Spinal cord (tissue), 10 donors: ENCODE measurements around the gene AFF4. TPM values are rescaled to one million over a fixed set of nuclear protein-coding genes. Genes with fewer than 3 reads are reported as not detected.
A peak's percentile ranks its signal among the peaks of the same experiment; 100 is the strongest.
"Not testable (repeated sequence)": the region's sequence is repeated elsewhere in the genome, so short reads cannot be mapped to it uniquely, and the experiment has no call there.

Experiments
- DNase-seq, 6 donors: peaks; one replicate each; pipeline versions ENCODE4 v3.0.0 to v3.0.0-alpha.2; 2013 to 2015; ENCODE audit warnings: low spot score in 6 of 6, low read depth in 4 of 6
- H3K27ac ChIP-seq: one replicate; pipeline ENCODE4 v1.5.1; 2013; ENCODE audit warnings: low read depth, low read length, control low read depth
- H3K27me3 ChIP-seq: one replicate; pipeline ENCODE4 v1.6.1; 2013; ENCODE audit warnings: low read length; ENCODE audit not compliant: control insufficient read depth, insufficient read depth
- H3K36me3 ChIP-seq: one replicate; pipeline ENCODE4 v1.6.1; 2013; ENCODE audit warnings: low read length; ENCODE audit not compliant: control insufficient read depth, insufficient read depth
- H3K4me1 ChIP-seq: one replicate; pipeline ENCODE4 v1.6.1; 2013; ENCODE audit warnings: low read length; ENCODE audit not compliant: control insufficient read depth, insufficient read depth
- H3K4me3 ChIP-seq: one replicate; pipeline ENCODE4 v1.5.1; 2013; ENCODE audit warnings: low read depth, low read length, control low read depth
- H3K9me3 ChIP-seq: one replicate; pipeline ENCODE4 v1.6.1; 2013; ENCODE audit warnings: low read length; ENCODE audit not compliant: control insufficient read depth, insufficient read depth
- WGBS: methylation state at CpG from one replicate; pipeline ENCODE4 v1.1.5; 2013; ENCODE audit warnings: missing lambda C conversion rate; ENCODE audit not compliant: insufficient coverage; 5-methylcytosine and 5-hydroxymethylcytosine counted together
- polyA plus RNA-seq, 2 donors: library from polyadenylated mRNA; unstranded; fragments of 120-200 nt; gene quantifications; one replicate each; pipeline ENCODE4 v1.2.1, GENCODE V29; 2013; ENCODE audit not compliant: insufficient read length in 2 of 2
- total RNA-seq, 2 donors: library from RNA; depleted of rRNA in 1 of 2; stranded (reverse); fragments of 120-200 nt in 1 of 2; fragments of >200 nt in 1 of 2; gene quantifications; one replicate each; pipeline versions ENCODE4 v1.2.3 to v1.2.4, GENCODE V29; 2013 to 2014
- donor health status: healthy.

The AFF4 gene
- total and polyA plus RNA-seq, 4 donors = 37.0 to 74.7 (median 57.2) TPM

DNA sequence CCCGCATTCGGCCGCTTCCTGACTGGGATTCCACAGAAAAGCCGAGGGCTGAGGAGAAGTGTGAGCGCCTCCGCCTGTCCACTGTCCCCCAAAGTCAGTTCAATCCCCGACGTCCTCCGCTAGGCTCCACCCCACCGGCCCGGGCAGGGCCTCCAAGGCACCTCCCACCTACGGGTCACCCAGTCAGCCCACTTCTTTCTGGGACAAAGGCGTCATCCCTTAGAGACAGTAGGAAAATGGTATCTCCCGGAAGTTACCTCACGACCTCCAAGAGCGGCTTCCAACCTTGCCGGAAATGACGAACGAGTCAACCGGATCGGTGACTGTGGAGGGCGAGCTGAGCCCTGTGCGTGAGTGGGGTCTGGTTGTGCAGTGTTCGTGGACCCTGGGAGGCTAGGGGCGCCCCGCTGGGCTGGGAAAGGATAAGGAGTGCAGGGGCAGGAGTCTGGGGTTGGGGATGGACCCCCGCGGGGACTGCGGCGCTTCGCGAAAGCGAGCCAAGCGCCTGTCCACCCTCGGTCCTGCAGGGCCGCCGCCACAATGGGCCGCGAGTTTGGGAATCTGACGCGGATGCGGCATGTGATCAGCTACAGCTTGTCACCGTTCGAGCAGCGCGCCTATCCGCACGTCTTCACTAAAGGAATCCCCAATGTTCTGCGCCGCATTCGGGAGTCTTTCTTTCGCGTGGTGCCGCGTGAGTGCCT lies 96.9 kb downstream of the AFF4 start, which contains the start of the genes GDF9 and UQCRQ:
GDF9 (minus strand) TSS at position 128 of the 704 bp plus-strand sequence. CDS start 1,936 bp downstream, outside the sequence.
UQCRQ (plus strand) TSS at position 301 of the 704 bp plus-strand sequence; CDS start at position 541, 240 bp downstream.
- H3K9me3 ChIP-seq = no peaks in the 10 kb centered on the region
- H3K4me3 ChIP-seq = peak within 1 kb of the TSS; percentile 97
- H3K27ac ChIP-seq = peak within 1 kb of the TSS; percentile 98
- H3K27me3 ChIP-seq = no peaks in the 10 kb centered on the region
- DNase-seq = peak; percentile 99 to 100 (median 100)
- H3K36me3 ChIP-seq = peaks cover 21% of the 10 kb centered on the region
- peaks cover 18% of the 10 kb centered on the region for H3K4me1 ChIP-seq
- WGBS = 0% methylated on average over 55 of the region's 55 CpGs

- Histone ChIP-seq H3K9me3 (no peaks in the 10 kb centered on the region), H3K27me3 (no peaks in the 10 kb centered on the region), H3K4me1 (peaks cover 18% of the 10 kb centered on the region), H3K4me3 (peak overlapping the region; percentile 97), H3K36me3 (peaks cover 21% of the 10 kb centered on the region), H3K27ac (peak overlapping the region; percentile 98)
- DNase-seq = no peak
- WGBS = 11% methylated on average over 20 of the region's 30 CpGs
These were observed 97.6 kb downstream of the AFF4 start for GRCh38 chr5:132865668-132866341.

DNA sequence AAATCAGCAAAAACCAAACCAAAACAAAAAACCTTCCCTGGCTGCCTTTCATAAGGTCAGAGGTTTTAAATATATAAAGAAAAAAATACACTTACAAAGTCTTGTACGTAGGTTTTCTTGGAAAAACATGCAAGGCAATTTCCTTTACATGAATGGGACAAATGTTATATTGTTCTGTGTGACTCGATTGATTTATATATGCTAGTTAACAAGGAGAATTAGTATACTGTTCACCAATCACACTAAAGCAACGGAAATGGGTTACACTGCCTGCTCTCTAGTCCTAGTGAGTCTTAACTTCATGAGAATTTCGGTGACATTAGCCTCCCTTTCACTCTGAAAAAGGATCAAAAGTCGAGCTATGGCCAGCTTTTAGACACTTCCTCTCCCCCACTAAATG lies 102.7 kb downstream of the AFF4 start:
- no peak for DNase-seq
- Histone ChIP-seq H3K4me3 (no peak overlapping the region), H3K27me3 (no peaks in the 10 kb centered on the region), H3K27ac (no peak overlapping the region), H3K4me1 (peaks cover 4% of the 10 kb centered on the region), H3K9me3 (no peaks in the 10 kb centered on the region), H3K36me3 (no peaks in the 10 kb centered on the region)
- 72% methylated on average over 3 of the region's 5 CpGs for WGBS

DNA sequence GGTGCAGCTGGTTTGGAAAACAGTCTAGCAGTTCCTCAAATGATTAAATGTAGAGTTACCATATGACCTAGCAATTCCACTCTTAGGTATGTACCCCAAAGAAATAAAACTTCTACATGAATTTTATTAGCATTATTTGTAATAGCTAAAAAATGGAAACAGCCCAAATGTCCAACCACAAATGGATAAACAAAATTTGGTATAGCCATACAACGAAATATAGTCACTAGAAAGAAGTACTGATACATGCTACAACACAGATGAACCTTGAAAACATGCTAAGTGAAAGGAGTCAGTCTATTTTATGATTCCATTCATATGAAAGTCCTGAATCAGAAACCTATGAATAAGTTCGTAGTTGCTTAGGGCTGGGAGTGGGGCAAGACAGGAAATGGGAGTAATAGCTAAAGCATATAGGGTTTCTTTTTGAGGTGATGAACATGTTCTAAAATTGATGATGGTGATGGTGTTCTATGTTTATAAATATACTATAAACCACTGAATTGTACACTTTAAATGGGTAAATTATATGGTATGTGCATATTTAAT lies 103.5 kb downstream of the AFF4 start:
- no peaks in the 10 kb centered on the region for H3K4me1 ChIP-seq

GRCh38 chr5:132856011-132856410 lies 107.4 kb downstream of the AFF4 start:
- no peaks in the 10 kb centered on the region for H3K27me3 ChIP-seq
- H3K27ac ChIP-seq = no peak overlapping the region
- no peaks in the 10 kb centered on the region for H3K36me3 ChIP-seq
- 86% methylated on average over 1 of the region's 3 CpGs for WGBS
- no peaks in the 10 kb centered on the region for H3K4me1 ChIP-seq
- H3K4me3 ChIP-seq = no peak overlapping the region
- H3K9me3 ChIP-seq = no peaks in the 10 kb centered on the region
- no peak for DNase-seq

More for the DNA sequence above, 103.5 kb downstream of the AFF4 start:
- no peak overlapping the region for H3K4me3 ChIP-seq
- H3K27ac ChIP-seq = no peak overlapping the region
- no peak for DNase-seq
- H3K27me3 ChIP-seq = no peaks in the 10 kb centered on the region
- no peaks in the 10 kb centered on the region for H3K36me3 ChIP-seq
- H3K9me3 ChIP-seq = no peaks in the 10 kb centered on the region
- no CpG with 5 or more reads among the region's 2 CpGs for WGBS

DNA sequence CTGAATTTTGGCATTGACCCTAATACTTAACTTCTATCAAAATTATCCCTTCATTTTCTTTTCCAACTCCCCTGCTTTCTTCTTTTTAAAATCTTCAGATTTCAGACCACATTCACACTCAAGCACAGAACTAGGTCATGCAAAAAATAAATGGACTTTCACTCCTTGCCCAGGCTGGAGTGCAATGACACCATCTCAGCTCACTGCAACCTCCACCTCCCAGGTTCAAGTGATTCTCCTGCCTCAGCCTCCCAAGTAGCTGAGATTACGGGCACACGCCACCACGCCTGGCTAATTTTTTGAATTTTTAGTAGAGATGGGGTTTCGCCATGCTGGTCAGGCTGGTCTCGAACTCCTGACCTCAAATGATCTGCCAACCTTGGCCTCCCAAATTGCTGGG lies 108.4 kb downstream of the AFF4 start:
- not testable (repeated sequence) for H3K27ac ChIP-seq, DNase-seq, H3K4me1 ChIP-seq, H3K36me3 ChIP-seq, H3K4me3 ChIP-seq, H3K27me3 ChIP-seq, H3K9me3 ChIP-seq
- 95% methylated on average over 5 of the region's 5 CpGs for WGBS

GRCh38 chr5:132854301-132854700 lies 109.1 kb downstream of the AFF4 start:
- no peaks in the 10 kb centered on the region for H3K9me3 ChIP-seq
- no peak for DNase-seq
- H3K27ac ChIP-seq = no peak overlapping the region
- no peaks in the 10 kb centered on the region for H3K36me3 ChIP-seq
- 30% methylated on average over 1 of the region's 3 CpGs for WGBS
- H3K4me3 ChIP-seq = no peak overlapping the region
- H3K4me1 ChIP-seq = no peaks in the 10 kb centered on the region
- H3K27me3 ChIP-seq = no peaks in the 10 kb centered on the region

DNA sequence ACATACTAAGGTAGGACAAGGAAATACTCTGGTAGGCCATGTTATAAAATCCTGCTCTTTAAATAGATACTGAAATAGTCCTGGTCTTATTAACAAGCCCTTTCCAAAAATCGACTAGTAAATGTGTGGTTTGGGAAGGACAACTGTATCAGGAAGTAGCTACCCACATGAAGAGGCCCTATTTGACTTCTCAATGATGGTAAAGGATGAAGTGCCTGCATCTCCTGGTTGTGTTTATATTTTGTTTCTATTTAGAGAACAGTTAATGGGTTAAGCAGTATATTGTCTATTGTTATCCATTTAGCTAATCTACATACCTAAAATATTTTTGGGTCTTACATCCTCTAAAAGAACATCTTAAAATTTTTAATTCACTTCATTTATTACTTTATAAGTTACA lies 109.6 kb downstream of the AFF4 start:
- no peaks in the 10 kb centered on the region for H3K36me3 ChIP-seq
- no CpG with 5 or more reads among the region's 1 CpG for WGBS
- H3K9me3 ChIP-seq = no peaks in the 10 kb centered on the region
- DNase-seq = no peak
- H3K27ac ChIP-seq = no peak overlapping the region
- no peak overlapping the region for H3K4me3 ChIP-seq
- H3K4me1 ChIP-seq = no peaks in the 10 kb centered on the region
- H3K27me3 ChIP-seq = no peaks in the 10 kb centered on the region

- no peak overlapping the region for H3K4me3 ChIP-seq
- no peaks in the 10 kb centered on the region for H3K27me3 ChIP-seq
- no CpG with 5 or more reads among the region's 3 CpGs for WGBS
- H3K9me3 ChIP-seq = no peaks in the 10 kb centered on the region
- DNase-seq = no peak
- H3K27ac ChIP-seq = no peak overlapping the region
- no peaks in the 10 kb centered on the region for H3K36me3 ChIP-seq
- H3K4me1 ChIP-seq = no peaks in the 10 kb centered on the region
These were observed 110.1 kb downstream of the AFF4 start for GRCh38 chr5:132853323-132853722.
